HG03039 (cell line): Measurements from ENCODE around the gene LCN1.
"Not testable (repeated sequence)": the region's sequence is repeated elsewhere in the genome, so short reads cannot be mapped to it uniquely, and the experiment has no call there.

ENCODE experiments used
- ATAC-seq: cut with Tn5 transposase; IDR thresholded peaks from one replicate; pipeline ENCODE4 v1.9.1; 2021; ENCODE audit warnings: mild to moderate bottlenecking, moderate library complexity; ENCODE audit not compliant: unreplicated experiment

The LCN1 gene

GRCh38 chr9:135504262-135505243 is 16.7 kb upstream of the LCN1 start:
- no peak for ATAC-seq

- no peak for ATAC-seq
Observed at GRCh38 chr9:135505406-135506187, 15.6 kb upstream of the LCN1 start.

GRCh38 chr9:135506327-135507103 is 14.7 kb upstream of the LCN1 start:
- no peak for ATAC-seq

GRCh38 chr9:135507104-135508035 is 13.9 kb upstream of the LCN1 start:
- no peak for ATAC-seq

- ATAC-seq, result no peak
Observed at GRCh38 chr9:135508211-135508820, 12.9 kb upstream of the LCN1 start.

GRCh38 chr9:135509458-135509857 is 11.8 kb upstream of the LCN1 start:
- no peak for ATAC-seq

GRCh38 chr9:135512241-135512603 is 9.0 kb upstream of the LCN1 start:
- ATAC-seq, result no peak

- no peak for ATAC-seq
Observed at GRCh38 chr9:135512904-135513303, 8.3 kb upstream of the LCN1 start.

- ATAC-seq, result no peak
Observed at GRCh38 chr9:135513351-135513846, 7.8 kb upstream of the LCN1 start.

GRCh38 chr9:135513906-135514305 is 7.3 kb upstream of the LCN1 start:
- ATAC-seq, result not testable (repeated sequence)

- no peak for ATAC-seq
Observed at GRCh38 chr9:135514342-135515082, 6.7 kb upstream of the LCN1 start.

- ATAC-seq, result no peak
Observed at GRCh38 chr9:135515083-135515951, 5.9 kb upstream of the LCN1 start.

- no peak for ATAC-seq
Observed at GRCh38 chr9:135516132-135516860, 4.9 kb upstream of the LCN1 start.

GRCh38 chr9:135517407-135517822 is 3.8 kb upstream of the LCN1 start:
- no peak for ATAC-seq

GRCh38 chr9:135519179-135519971 is 1.9 kb upstream of the LCN1 start:
- no peak for ATAC-seq

- no peak for ATAC-seq
Observed at GRCh38 chr9:135521608-135522095, 412 bp downstream of the LCN1 start.
